K562 (cell line): ENCODE results near the gene C5orf24. TPM values are rescaled to one million over a fixed set of nuclear protein-coding genes. Genes with fewer than 3 reads are reported as not detected.
A peak's percentile ranks its signal among the peaks of the same experiment; 100 is the strongest.

Source experiments
- BACH1 ChIP-seq: fragments of 200-800 bp; sonication (Bioruptor generic); IDR thresholded peaks from 2 replicates; pipeline ENCODE4 v1.6.1; 2016; ENCODE audit warnings: missing genetic modification characterization, missing compliant biosample characterization
- CHD2 ChIP-seq: IDR thresholded peaks from 2 replicates; pipeline ENCODE4 v1.6.1; 2011; ENCODE audit warnings: low read depth, low read length
- CREB1 ChIP-seq, 2 experiments: sonication (generic) in 1 of 2; formaldehyde crosslinking in 1 of 2; IDR thresholded peaks; 2 replicates each; pipeline versions ENCODE4 v1.6.1 to v1.8.0; 2012 to 2022; ENCODE audit warnings: inconsistent platforms in 1 of 2, mild to moderate bottlenecking in 1 of 2, missing genetic modification reagents in 1 of 2, moderate library complexity in 1 of 2
- ESRRA ChIP-seq: fragments of 450-650 bp; IDR thresholded peaks from 2 replicates; pipeline ENCODE4 v1.6.1; 2014; ENCODE audit warnings: low read depth, mild to moderate bottlenecking, moderate library complexity, borderline replicate concordance
- ETV1 ChIP-seq: fragments of 450-650 bp; conservative IDR thresholded peaks from 2 replicates; pipeline ENCODE4 v1.6.1; 2016; ENCODE audit warnings: missing genetic modification characterization, control low read depth, low read depth, missing compliant biosample characterization
- HMG20B ChIP-seq: fragments of 250-450 bp; sonication (Bioruptor Pico); IDR thresholded peaks from 2 replicates; pipeline ENCODE4 v1.5.0; 2021; ENCODE audit warnings: mild to moderate bottlenecking
- HOMEZ ChIP-seq: fragments of 250-450 bp; sonication (Bioruptor Pico); IDR thresholded peaks from 2 replicates; pipeline ENCODE4 v1.4.0; 2020; ENCODE audit warnings: mild to moderate bottlenecking, moderate library complexity
- MIER1 ChIP-seq: fragments of 450-650 bp; IDR thresholded peaks from 2 replicates; pipeline ENCODE4 v1.6.1; 2016; ENCODE audit warnings: antibody characterized with exemption, mild to moderate bottlenecking, low read depth
- NFRKB ChIP-seq: fragments of 450-650 bp; IDR thresholded peaks from 2 replicates; pipeline ENCODE4 v1.6.1; 2016; ENCODE audit warnings: low read depth
- NR2F6 ChIP-seq: fragments of 450-650 bp; formaldehyde crosslinking; IDR thresholded peaks from 2 replicates; pipeline ENCODE4 v1.4.0; 2020; ENCODE audit warnings: mild to moderate bottlenecking
- PHF20 ChIP-seq: fragments of 450-650 bp; IDR thresholded peaks from 2 replicates; pipeline ENCODE4 v1.6.1; 2018; ENCODE audit not compliant: partially characterized antibody
- PTTG1 ChIP-seq: fragments of 450-650 bp; IDR thresholded peaks from 2 replicates; pipeline ENCODE4 v1.6.1; 2016; ENCODE audit warnings: low read depth, mild to moderate bottlenecking, missing genetic modification characterization, missing compliant biosample characterization
- RBM15 ChIP-seq: fragments of 200-400 bp; formaldehyde crosslinking; IDR thresholded peaks from 2 replicates; pipeline ENCODE4 v1.6.1; 2018; ENCODE audit warnings: mild to moderate bottlenecking, low read length, moderate library complexity; ENCODE audit not compliant: insufficient read depth
- SOX6 ChIP-seq: fragments of 450-650 bp; IDR thresholded peaks from 2 replicates; pipeline ENCODE4 v1.6.1; 2014; ENCODE audit warnings: mild to moderate bottlenecking
- SP2 ChIP-seq: IDR thresholded peaks from 2 replicates; pipeline ENCODE4 v1.6.1; 2011; ENCODE audit warnings: mild to moderate bottlenecking, low read depth, low read length, moderate library complexity; ENCODE audit not compliant: poor library complexity, severe bottlenecking; ENCODE audit errors: extremely low read depth
- TARDBP ChIP-seq: fragments of 450-650 bp; IDR thresholded peaks from 2 replicates; pipeline ENCODE4 v1.6.1; 2016
- TOE1 ChIP-seq, 2 experiments: fragments of 450-650 bp in 1 of 2; sonication (generic) in 1 of 2; formaldehyde crosslinking in 1 of 2; IDR thresholded peaks; 2 replicates each; pipeline versions ENCODE4 v1.7.1 to v1.8.0; 2016 to 2022; ENCODE audit warnings: borderline replicate concordance in 2 of 2, mild to moderate bottlenecking in 2 of 2, antibody characterized with exemption in 1 of 2, inconsistent platforms in 1 of 2, low read depth in 1 of 2, missing genetic modification reagents in 1 of 2, moderate library complexity in 1 of 2
- UBTF ChIP-seq, 2 experiments: IDR thresholded peaks; 2 replicates each; pipeline ENCODE4 v1.6.1; 2012; ENCODE audit warnings: improper control_type of control experiment in 2 of 2, low read depth in 2 of 2, low read length in 2 of 2, borderline replicate concordance in 1 of 2
- ZBTB2 ChIP-seq: fragments of 450-650 bp; IDR thresholded peaks from 2 replicates; pipeline ENCODE4 v1.6.1; 2016; ENCODE audit warnings: antibody characterized with exemption
- ZNF445 ChIP-seq: fragments of 250-450 bp; sonication (Bioruptor Pico); IDR thresholded peaks from 2 replicates; pipeline ENCODE4 v1.4.0; 2020; ENCODE audit warnings: low read depth, mild to moderate bottlenecking, moderate library complexity
- ZNF511 ChIP-seq: sonication (generic); formaldehyde crosslinking; IDR thresholded peaks from 2 replicates; pipeline ENCODE4 v1.8.0; 2022; ENCODE audit warnings: mild to moderate bottlenecking, missing genetic modification reagents
- ZZZ3 ChIP-seq: fragments of 450-650 bp; IDR thresholded peaks from 2 replicates; pipeline ENCODE4 v1.6.1; 2016; ENCODE audit warnings: antibody characterized with exemption, mild to moderate bottlenecking, moderate library complexity
- polyA plus RNA-seq, 8 experiments: library from polyadenylated mRNA; depleted of rRNA in 4 of 8; stranded (reverse) in 5 of 8; unstranded in 3 of 8; fragments of >200 nt; fragmentation: Nextera tagmentation in 2 of 8; fragmentation: Illumina TruSeq in 1 of 8; extraction: Ambion mirVana in 2 of 8; extraction: Trizol in 1 of 8; gene quantifications; 2 replicates each; pipeline versions ENCODE4 v1.2.1 to v1.2.3, GENCODE V29; 2011 to 2014; ENCODE audit warnings: inconsistent platforms in 1 of 8, missing spikeins in 1 of 8
- total RNA-seq, 7 experiments: library from RNA; depleted of rRNA in 6 of 7; stranded (reverse); fragments of >200 nt in 6 of 7; fragmentation: Illumina TruSeq in 2 of 7; extraction: Trizol in 2 of 7; gene quantifications; 2 replicates each; pipeline versions ENCODE4 v1.2.1 to v1.2.3, GENCODE V29; 2011 to 2021; ENCODE audit warnings: low replicate concordance in 1 of 7

Gene C5orf24
- total and polyA plus RNA-seq, 9 of the 15 experiments (the other 6 are each of a cell fraction or from before 2014, with no cell fraction given), result 8.9 to 38.6 (median 28.4) TPM

- TF ChIP-seq UBTF (IDR thresholded peaks at IDR 0.05; ENCODE audit: borderline replicate concordance in 1 of 2, low read depth in 2 of 2, low read length in 2 of 2) (peak; percentile 95 to 97), ZBTB2 (peak; percentile 95), TOE1 (IDR thresholded peaks at IDR 0.05; ENCODE audit: borderline replicate concordance) (no peak), TOE1 (CRISPR knock-in tag; IDR thresholded peaks at IDR 0.05; ENCODE audit: borderline replicate concordance, low read depth) (peak; percentile 79; the same call in 1 of the 2 replicates), NFRKB (no peak), PHF20 (peak; percentile 73), HOMEZ (CRISPR knock-in tag) (no peak), MIER1 (no peak), ZNF445 (no peak), CREB1 (IDR thresholded peaks at IDR 0.05) (no peak), CREB1 (CRISPR knock-in tag; IDR thresholded peaks at IDR 0.05) (peak; percentile 64), SOX6 (peak; percentile 60; the same call in 1 of the 2 replicates), ZNF511 (CRISPR knock-in tag) (peak; percentile 63), BACH1 (tag) (no peak), ESRRA (peak; percentile 47), CHD2 (peak; percentile 99), ETV1 (no peak), TARDBP (no peak), NR2F6 (0 out of 2 replicates have a peak, but pooled peaks have one; percentile 37), HMG20B (CRISPR knock-in tag) (no peak), ZZZ3 (no peak), PTTG1 (no peak), SP2 (no peak), RBM15 (no peak)
These were observed at the start of gene C5orf24 (continued) for GRCh38 chr5:134845852-134846640.
